ENCODE data around the gene FGFRL1. TPM values are rescaled to one million over a fixed set of nuclear protein-coding genes. Genes with fewer than 3 reads are reported as not detected.
A peak's percentile ranks its signal among the peaks of the same experiment; 100 is the strongest.

FGFRL1 gene
- total and polyA plus RNA-seq, 10 donors, result 1.4 to 20.6 (median 9.5) TPM

DNA sequence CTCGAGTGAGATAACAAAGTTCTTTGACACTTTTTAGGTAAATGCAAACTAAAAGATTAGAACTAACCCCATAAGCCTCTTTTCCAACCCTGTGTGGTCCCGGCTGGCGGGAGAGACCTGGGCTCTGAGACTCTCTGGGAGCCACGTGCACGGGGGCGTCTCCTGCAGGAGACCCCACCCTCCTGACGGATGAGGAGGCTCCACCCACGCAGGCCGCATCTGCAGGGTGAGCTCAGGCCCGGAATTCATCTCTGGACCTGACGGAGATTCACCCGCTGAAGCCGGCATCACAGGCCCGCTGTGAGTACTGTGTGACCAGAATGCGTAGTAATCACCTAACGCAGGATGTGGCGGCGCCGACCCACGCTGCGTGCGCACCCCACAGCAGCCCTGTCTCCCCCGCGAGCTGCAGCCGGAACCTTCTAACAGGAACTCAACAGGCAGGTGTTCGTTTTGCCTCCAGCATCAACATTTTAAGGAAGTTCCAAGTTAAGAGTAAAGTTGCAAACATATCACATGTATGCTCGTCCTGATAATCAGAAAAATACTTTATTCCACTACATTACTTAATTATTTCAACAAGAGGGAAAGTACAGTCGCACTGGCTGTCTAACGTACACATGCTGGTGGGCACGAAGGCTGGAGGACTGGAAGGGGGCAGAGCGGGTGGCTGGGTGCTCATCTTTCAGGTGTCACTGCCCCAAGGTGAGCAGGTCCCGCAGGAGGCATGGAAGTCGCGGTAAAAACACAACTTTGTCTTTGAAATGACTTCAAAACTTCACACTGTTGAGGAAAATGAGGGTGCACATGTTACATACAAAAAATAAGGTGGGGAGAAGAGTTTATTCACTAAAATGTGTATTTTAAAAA, 44.5 kb downstream of the FGFRL1 start:
- Histone ChIP-seq H3K36me3 (no peaks in the 10 kb centered on the region), H3K27ac (peak overlapping the region; percentile 65 to 90 (median 78)), H3K4me1 (peaks cover 3 to 16% (median 11%) of the 10 kb centered on the region in 6 donors), H3K9me3 (no peaks in the 10 kb centered on the region), H3K27me3 (replicated peaks in 1 of 7) (peaks cover 0 to 79% (median 13%) of the 10 kb centered on the region in 7 donors), H3K4me3 (peak overlapping the region in 6 of 8 donors; percentile 24 to 63 (median 29))
- intact Hi-C loops (cut with DNase I; ENCODE audit: low total_unique reads), result no loop called here
- no peak for TF ChIP-seq POLR2A (IDR thresholded peaks at IDR 0.05)
- peak; percentile 88 to 92 (median 90) for TF ChIP-seq POLR2AphosphoS5 (IDR thresholded peaks at IDR 0.05)
- TF ChIP-seq, protein P1, sequence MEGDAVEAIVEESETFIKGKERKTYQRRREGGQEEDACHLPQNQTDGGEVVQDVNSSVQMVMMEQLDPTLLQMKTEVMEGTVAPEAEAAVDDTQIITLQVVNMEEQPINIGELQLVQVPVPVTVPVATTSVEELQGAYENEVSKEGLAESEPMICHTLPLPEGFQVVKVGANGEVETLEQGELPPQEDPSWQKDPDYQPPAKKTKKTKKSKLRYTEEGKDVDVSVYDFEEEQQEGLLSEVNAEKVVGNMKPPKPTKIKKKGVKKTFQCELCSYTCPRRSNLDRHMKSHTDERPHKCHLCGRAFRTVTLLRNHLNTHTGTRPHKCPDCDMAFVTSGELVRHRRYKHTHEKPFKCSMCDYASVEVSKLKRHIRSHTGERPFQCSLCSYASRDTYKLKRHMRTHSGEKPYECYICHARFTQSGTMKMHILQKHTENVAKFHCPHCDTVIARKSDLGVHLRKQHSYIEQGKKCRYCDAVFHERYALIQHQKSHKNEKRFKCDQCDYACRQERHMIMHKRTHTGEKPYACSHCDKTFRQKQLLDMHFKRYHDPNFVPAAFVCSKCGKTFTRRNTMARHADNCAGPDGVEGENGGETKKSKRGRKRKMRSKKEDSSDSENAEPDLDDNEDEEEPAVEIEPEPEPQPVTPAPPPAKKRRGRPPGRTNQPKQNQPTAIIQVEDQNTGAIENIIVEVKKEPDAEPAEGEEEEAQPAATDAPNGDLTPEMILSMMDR (IDR thresholded peaks at IDR 0.05 in 8 of 11, conservative IDR thresholded peaks at IDR 0.05 in 3 of 11), result no peak
- DNase-seq, result peak; percentile 96
- WGBS, 5 donors, result 18 to 24% (median 23%) methylated on average over 34 of the region's 34 CpGs

DNA sequence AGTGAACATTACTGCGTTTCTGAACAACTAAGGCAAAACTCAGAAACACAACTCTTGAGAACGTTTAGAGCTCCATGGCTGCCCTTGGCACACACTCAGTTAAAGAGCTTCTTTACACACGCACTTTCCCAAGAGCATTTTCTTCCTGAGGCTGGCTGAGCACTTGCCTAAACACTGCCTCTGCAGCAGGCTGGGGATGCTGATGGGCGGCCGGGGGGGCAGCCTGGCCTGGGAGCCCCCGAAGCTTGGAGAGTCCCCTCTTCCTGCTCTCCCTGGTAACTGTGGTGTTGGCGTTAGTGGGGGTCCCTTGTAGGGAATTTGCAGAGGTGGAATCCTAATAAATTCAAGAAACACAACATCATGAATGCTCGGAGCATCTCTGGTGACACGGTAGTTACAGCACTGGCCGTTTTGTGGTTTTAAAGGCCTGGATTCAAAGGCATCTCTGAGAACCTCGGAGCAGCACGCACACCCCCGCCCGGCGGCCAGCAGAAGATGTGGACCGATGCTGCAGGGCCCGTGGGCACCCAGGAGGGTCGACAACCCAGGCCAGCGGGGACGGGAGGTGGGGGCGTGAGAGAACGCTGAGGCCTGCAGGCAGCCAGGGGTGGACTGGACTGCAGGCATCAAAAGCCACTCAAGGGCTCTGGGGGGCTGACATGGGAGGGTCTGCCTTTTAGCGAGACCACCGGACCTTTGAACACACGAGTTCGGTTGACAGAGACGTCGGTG, 45.4 kb downstream of the FGFRL1 start:
- Histone ChIP-seq H3K9me3 (no peaks in the 10 kb centered on the region), H3K27ac (peak overlapping the region in 6 of 8 donors; percentile 75 to 90 (median 80)), H3K27me3 (replicated peaks in 1 of 7) (peaks cover 0 to 79% (median 17%) of the 10 kb centered on the region in 7 donors), H3K4me3 (no peak overlapping the region), H3K36me3 (no peaks in the 10 kb centered on the region), H3K4me1 (peaks cover 3 to 16% (median 11%) of the 10 kb centered on the region in 6 donors)
- TF ChIP-seq, protein P1 (IDR thresholded peaks at IDR 0.05 in 8 of 11, conservative IDR thresholded peaks at IDR 0.05 in 3 of 11), result no peak
- no peak for TF ChIP-seq POLR2A (IDR thresholded peaks at IDR 0.05)
- TF ChIP-seq POLR2AphosphoS5 (IDR thresholded peaks at IDR 0.05), result no peak
- intact Hi-C loops (cut with DNase I; ENCODE audit: low total_unique reads), result no loop called here
- 84 to 90% (median 87%) methylated on average over 25 to 28 of the region's 28 CpGs for WGBS, 5 donors
- peak; percentile 75 for DNase-seq

DNA sequence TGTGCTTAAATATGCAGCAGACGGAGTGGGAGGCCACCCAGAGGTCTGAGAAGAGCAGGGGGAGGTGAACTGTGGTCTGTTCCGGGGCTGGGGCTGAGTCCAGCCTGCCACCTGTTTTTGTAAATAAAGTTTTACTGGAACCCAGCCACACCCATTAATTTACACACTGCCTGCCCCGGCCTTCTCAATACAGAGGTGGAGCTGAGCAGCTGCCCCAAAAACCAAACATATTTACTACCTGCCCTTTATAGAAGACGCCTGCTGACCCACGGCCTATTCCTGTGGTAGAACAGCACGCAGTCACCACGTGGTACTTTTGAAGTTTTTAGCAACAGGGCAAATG, 45.9 kb downstream of the FGFRL1 start:
- H3K36me3 ChIP-seq, result no peaks in the 10 kb centered on the region
- DNase-seq, result no peak
- TF ChIP-seq POLR2AphosphoS5 (IDR thresholded peaks at IDR 0.05) (no peak), POLR2A (IDR thresholded peaks at IDR 0.05) (no peak)
- TF ChIP-seq, protein P1 (IDR thresholded peaks at IDR 0.05 in 8 of 11, conservative IDR thresholded peaks at IDR 0.05 in 3 of 11), result no peak
- H3K9me3 ChIP-seq, result no peaks in the 10 kb centered on the region
- intact Hi-C loops (cut with DNase I; ENCODE audit: low total_unique reads), result no loop called here
- H3K27me3 ChIP-seq (replicated peaks in 1 of 7), result peaks cover 0 to 77% (median 17%) of the 10 kb centered on the region in 7 donors
- H3K27ac ChIP-seq, result no peak overlapping the region
- WGBS, 5 donors, result 79 to 87% (median 83%) methylated on average over 7 of the region's 7 CpGs
- H3K4me1 ChIP-seq, result peaks cover 3 to 16% (median 11%) of the 10 kb centered on the region in 6 donors
- no peak overlapping the region for H3K4me3 ChIP-seq

Data from spleen (tissue), 11 donors.